Iris pigment epithelial cell (primary cell): ENCODE measurements around the gene FARS2.
"Not testable (repeated sequence)": the region's sequence is repeated elsewhere in the genome, so short reads cannot be mapped to it uniquely, and the experiment has no call there.

Experiments used
- DNase-seq: peaks from one replicate; pipeline ENCODE4 v3.0.0-alpha.2; 2011; ENCODE audit warnings: low read depth

FARS2 gene

GRCh38 chr6:5786969-5787720, 525.8 kb downstream of the FARS2 start:
- DNase-seq: no peak

GRCh38 chr6:5789426-5789825, 528.1 kb downstream of the FARS2 start:
- not testable (repeated sequence) for DNase-seq

- DNase-seq: not testable (repeated sequence)
Measured at GRCh38 chr6:5796555-5796954, 535.2 kb downstream of the FARS2 start.

GRCh38 chr6:5806406-5806805, 545.1 kb downstream of the FARS2 start:
- DNase-seq: not testable (repeated sequence)

- no peak for DNase-seq
Measured at GRCh38 chr6:5809450-5809849, 548.1 kb downstream of the FARS2 start.

- DNase-seq: no peak
Measured at GRCh38 chr6:5811997-5812396, 550.7 kb downstream of the FARS2 start.

GRCh38 chr6:5813625-5814027, 552.3 kb downstream of the FARS2 start:
- no peak for DNase-seq

GRCh38 chr6:5814116-5814515, 552.8 kb downstream of the FARS2 start:
- DNase-seq: no peak

- DNase-seq: no peak
Measured at GRCh38 chr6:5814901-5815300, 553.6 kb downstream of the FARS2 start.

GRCh38 chr6:5817869-5818268, 556.6 kb downstream of the FARS2 start:
- DNase-seq: no peak

- DNase-seq: no peak
Measured at GRCh38 chr6:5818959-5819358, 557.6 kb downstream of the FARS2 start.
